K562 treated with DMSO at 1 percent for 12 hours (cell line): Measurements from ENCODE around the gene NOTCH1. TPM values are rescaled to one million over a fixed set of nuclear protein-coding genes. Genes with fewer than 3 reads are reported as not detected.

Source experiments
- total RNA-seq: library from RNA; unstranded; fragments of 300-600 nt; gene quantifications from 2 replicates; pipeline ENCODE4 v1.2.3, GENCODE V29; 2022; ENCODE audit not compliant: insufficient read depth

Gene NOTCH1
- total RNA-seq: 4.5 and 20.9 TPM in 2 replicates

DNA sequence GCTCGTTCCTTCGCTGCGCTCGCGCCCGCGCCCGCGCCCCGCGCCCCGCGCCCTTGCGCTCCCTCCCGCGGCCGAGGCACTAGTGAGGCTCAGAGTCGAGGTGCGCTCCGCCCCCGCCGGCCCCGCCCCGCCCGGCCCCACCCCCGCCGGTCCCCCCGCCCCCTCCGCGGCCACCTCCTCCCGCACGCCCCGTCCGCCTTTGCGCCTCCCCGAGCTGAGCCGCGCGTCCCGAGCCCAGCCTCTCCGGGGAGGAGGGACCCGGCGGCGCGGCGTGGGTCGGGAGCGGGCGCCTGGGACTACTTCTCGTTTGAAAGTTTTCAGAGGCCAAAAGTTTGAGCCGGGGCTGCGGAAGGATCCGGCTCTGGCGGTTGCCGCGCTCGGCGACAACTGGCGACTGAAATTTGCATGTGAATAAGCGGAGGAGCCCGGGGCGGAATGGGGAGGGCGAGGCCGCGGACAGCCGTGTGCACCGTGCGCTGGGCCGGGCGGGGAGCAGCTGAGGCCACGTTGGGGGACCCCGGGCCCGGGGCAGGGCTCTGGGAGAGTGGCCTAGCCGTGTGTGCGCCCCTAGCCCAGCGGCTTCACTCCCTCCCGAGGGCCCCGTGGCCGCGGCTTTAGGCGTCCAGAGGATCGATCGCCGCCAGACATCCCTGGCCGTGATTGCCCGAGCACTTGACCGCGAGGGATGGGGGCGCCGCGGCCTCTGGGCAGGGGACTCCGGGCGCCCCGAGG is at the start of gene NOTCH1:
TSS of gene NOTCH1 (minus strand) at position 84 of the 732 bp plus-strand sequence. CDS start 262 bp downstream, outside the sequence.

DNA sequence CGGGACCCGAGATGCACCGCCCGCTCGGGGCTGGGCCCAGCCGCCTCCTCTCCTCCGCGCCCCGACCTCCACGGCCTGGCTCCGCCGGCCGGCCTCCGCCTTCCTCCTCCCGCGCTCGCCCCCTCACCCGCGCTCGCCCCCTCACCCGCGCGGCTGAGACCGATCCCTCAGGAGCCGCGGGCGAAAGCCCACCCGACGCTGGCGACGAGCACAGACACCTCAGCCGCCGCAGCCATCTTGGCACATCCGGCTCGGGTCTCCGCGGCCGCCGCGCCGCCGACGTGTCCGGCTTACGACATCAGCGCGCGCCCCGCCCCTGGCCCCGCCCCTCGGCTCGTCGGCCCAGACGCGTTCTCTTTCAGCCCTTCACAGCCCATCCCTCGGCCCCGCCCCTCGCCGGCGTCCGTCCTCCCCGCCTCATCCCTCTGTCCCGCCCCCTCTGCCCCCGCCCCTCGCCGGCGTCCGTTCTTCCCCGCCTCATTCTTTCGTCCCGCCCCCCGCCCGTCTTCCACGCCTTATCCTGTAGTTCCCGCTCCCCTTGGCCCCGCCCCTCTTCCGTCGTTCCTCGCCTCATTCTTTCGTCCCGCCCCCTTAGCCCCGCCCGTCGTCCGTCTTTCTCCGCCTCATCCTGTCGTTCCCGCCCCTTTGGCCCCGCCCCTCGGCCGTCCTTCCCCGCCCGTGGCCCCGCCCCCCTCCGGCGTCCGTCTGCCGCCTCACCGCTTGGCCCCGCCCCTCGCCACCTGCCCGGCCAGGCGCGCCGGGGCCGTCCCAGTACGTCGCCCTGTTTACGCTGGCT is 62.9 kb downstream of the NOTCH1 start, which contains the start of gene SEC16A:
TSS of gene SEC16A (minus strand) at position 248 of the 796 bp plus-strand sequence. CDS start 5,425 bp downstream, outside the sequence.

Other genes starting within 250 kb of the NOTCH1 start
- gene CCDC187, start 242.0 kb downstream of the NOTCH1 start, total RNA-seq: not detected in 2 replicates
- gene GPSM1, start 218.5 kb downstream of the NOTCH1 start, total RNA-seq: 9.6 and 12.2 TPM in 2 replicates
- 20.3 and 28.3 TPM in 2 replicates for gene DNLZ, start 182.3 kb downstream of the NOTCH1 start, total RNA-seq
- 10.1 and 15.8 TPM in 2 replicates for gene CARD9, start 172.4 kb downstream of the NOTCH1 start, total RNA-seq
- gene SNAPC4, start 145.9 kb downstream of the NOTCH1 start, total RNA-seq: 5.5 and 11.6 TPM in 2 replicates
- gene ENTR1, start 135.4 kb downstream of the NOTCH1 start, total RNA-seq: 30.9 and 45.6 TPM in 2 replicates
- 50.6 and 65.4 TPM in 2 replicates for gene PMPCA, start 135.4 kb downstream of the NOTCH1 start, total RNA-seq
- gene INPP5E, start 106.2 kb downstream of the NOTCH1 start, total RNA-seq: 7.6 and 15.8 TPM in 2 replicates
- gene SEC16A, start 63.0 kb downstream of the NOTCH1 start, total RNA-seq: 24.6 and 71.5 TPM in 2 replicates
- 66.9 and 92.7 TPM in 2 replicates for gene EGFL7, start 116.9 kb upstream of the NOTCH1 start, total RNA-seq
- 74.6 and 81.1 TPM in 2 replicates for gene AGPAT2, start 141.4 kb upstream of the NOTCH1 start, total RNA-seq
- 11.1 and 12.0 TPM in 2 replicates for gene DIPK1B, start 166.5 kb upstream of the NOTCH1 start, total RNA-seq
- gene LCN10, start 196.9 kb upstream of the NOTCH1 start, total RNA-seq: not detected in 2 replicates
- not detected in 2 replicates for gene LCN6, start 202.5 kb upstream of the NOTCH1 start, total RNA-seq
- not detected in 2 replicates for gene LCN8, start 212.2 kb upstream of the NOTCH1 start, total RNA-seq
- gene LCN15, start 218.5 kb upstream of the NOTCH1 start, total RNA-seq: not detected in 2 replicates
- 32.1 and 71.4 TPM in 2 replicates for gene TMEM141, start 245.3 kb upstream of the NOTCH1 start, total RNA-seq